ENCODE results near the gene DEFB124. TPM values are rescaled to one million over a fixed set of nuclear protein-coding genes. Genes with fewer than 3 reads are reported as not detected.

The DEFB124 gene
- total RNA-seq, 1 experiment from 2014 or later = not detected

DNA sequence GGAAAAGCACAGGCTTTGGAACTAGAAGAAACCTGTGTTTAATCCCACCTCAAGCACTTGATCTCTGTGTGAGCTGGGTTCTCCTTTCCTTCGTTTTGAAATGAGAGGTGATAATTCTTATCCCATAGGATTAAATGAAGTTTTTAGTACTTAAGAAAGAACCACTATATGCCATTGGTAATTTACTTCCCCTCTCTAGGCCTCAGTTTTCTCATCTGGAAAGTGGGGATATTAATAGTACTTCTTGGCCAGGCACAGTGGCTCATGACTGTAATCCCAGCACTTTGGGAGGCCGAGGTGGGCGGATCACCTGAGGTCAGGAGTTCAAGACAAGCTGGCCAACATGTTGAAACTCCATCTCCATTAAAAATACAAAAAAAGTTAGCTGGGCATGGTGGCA, 14.2 kb upstream of the DEFB124 start:
- in situ Hi-C loops (cut with HindIII; ENCODE audit: low pct_unique_long_range_greater_than_20kb, low sequenced_read_pairs) (no loop called here), intact Hi-C loops (cut with micrococcal nuclease; ENCODE audit: unreplicated experiment) (no loop called here)
- no peaks in the 10 kb centered on the region for H3K9me3 ChIP-seq (ENCODE audit: control insufficient read depth, insufficient read depth, low read depth, low read length)
- DNase-seq (ENCODE audit: low read depth, low spot score) = no peak
- no peak overlapping the region for H3K27ac ChIP-seq (ENCODE audit: low read length)
- no peak for ATAC-seq
- H3K4me3 ChIP-seq (ENCODE audit: low read depth in 2 of 2, low read length in 2 of 2) = no peak overlapping the region
- ChIA-PET CTCF (interaction anchor here (0.6 kb wide), 1 partner anchor 306 kb away, joined by 6 read pairs; no protein-coding TSS in a partner anchor), POLR2A (no interaction called here)
- BruUV-seq (replicated peaks) = no TSS peak
- H3K27me3 ChIP-seq (ENCODE audit: control insufficient read depth, insufficient read depth, low read length) = no peaks in the 10 kb centered on the region
- H3K4me1 ChIP-seq (ENCODE audit: control insufficient read depth, insufficient read depth, low read length) = no peaks in the 10 kb centered on the region
- TF ChIP-seq SIN3A (IDR thresholded peaks at IDR 0.05; ENCODE audit: borderline replicate concordance, insufficient read depth, low read depth, low read length) (no peak), POLR2AphosphoS5 (IDR thresholded peaks at IDR 0.05; ENCODE audit: low read depth, low read length) (no peak), TCF7L2 (IDR thresholded peaks at IDR 0.05; ENCODE audit: low read depth, low read length) (no peak)
- TF ChIP-seq, protein P1, sequence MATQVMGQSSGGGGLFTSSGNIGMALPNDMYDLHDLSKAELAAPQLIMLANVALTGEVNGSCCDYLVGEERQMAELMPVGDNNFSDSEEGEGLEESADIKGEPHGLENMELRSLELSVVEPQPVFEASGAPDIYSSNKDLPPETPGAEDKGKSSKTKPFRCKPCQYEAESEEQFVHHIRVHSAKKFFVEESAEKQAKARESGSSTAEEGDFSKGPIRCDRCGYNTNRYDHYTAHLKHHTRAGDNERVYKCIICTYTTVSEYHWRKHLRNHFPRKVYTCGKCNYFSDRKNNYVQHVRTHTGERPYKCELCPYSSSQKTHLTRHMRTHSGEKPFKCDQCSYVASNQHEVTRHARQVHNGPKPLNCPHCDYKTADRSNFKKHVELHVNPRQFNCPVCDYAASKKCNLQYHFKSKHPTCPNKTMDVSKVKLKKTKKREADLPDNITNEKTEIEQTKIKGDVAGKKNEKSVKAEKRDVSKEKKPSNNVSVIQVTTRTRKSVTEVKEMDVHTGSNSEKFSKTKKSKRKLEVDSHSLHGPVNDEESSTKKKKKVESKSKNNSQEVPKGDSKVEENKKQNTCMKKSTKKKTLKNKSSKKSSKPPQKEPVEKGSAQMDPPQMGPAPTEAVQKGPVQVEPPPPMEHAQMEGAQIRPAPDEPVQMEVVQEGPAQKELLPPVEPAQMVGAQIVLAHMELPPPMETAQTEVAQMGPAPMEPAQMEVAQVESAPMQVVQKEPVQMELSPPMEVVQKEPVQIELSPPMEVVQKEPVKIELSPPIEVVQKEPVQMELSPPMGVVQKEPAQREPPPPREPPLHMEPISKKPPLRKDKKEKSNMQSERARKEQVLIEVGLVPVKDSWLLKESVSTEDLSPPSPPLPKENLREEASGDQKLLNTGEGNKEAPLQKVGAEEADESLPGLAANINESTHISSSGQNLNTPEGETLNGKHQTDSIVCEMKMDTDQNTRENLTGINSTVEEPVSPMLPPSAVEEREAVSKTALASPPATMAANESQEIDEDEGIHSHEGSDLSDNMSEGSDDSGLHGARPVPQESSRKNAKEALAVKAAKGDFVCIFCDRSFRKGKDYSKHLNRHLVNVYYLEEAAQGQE (IDR thresholded peaks at IDR 0.05; ENCODE audit: insufficient read depth in 1 of 2, low read depth in 2 of 2, low read length in 1 of 2) = no peak
- TF ChIP-seq, protein P2, sequence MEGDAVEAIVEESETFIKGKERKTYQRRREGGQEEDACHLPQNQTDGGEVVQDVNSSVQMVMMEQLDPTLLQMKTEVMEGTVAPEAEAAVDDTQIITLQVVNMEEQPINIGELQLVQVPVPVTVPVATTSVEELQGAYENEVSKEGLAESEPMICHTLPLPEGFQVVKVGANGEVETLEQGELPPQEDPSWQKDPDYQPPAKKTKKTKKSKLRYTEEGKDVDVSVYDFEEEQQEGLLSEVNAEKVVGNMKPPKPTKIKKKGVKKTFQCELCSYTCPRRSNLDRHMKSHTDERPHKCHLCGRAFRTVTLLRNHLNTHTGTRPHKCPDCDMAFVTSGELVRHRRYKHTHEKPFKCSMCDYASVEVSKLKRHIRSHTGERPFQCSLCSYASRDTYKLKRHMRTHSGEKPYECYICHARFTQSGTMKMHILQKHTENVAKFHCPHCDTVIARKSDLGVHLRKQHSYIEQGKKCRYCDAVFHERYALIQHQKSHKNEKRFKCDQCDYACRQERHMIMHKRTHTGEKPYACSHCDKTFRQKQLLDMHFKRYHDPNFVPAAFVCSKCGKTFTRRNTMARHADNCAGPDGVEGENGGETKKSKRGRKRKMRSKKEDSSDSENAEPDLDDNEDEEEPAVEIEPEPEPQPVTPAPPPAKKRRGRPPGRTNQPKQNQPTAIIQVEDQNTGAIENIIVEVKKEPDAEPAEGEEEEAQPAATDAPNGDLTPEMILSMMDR (IDR thresholded peaks at IDR 0.05) = no peak
- no peaks in the 10 kb centered on the region for H3K36me3 ChIP-seq (ENCODE audit: control insufficient read depth, insufficient read depth, low read length)

DNA sequence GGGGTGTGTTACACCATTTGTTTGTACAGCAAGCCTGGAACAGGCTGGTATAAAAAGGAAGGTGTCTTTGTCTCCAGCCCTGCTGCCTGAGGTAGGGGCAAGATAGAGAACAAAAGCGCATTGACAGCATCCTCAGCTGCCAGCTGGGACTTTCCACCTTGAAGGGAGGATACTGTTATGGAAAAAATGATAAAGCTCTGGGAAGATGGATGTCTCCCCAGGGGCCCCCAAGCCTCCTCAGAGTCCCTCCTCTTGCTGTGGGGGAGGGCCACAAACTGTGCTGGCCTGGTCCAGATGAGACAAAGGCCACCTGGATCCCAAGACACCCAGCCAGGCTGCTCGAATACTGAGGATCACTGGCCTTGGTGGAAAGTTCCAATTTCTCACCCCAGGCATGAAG, 13.2 kb upstream of the DEFB124 start:
- in situ Hi-C loops (cut with HindIII; ENCODE audit: low pct_unique_long_range_greater_than_20kb, low sequenced_read_pairs) (no loop called here), intact Hi-C loops (cut with micrococcal nuclease; ENCODE audit: unreplicated experiment) (no loop called here)
- no peak overlapping the region for H3K27ac ChIP-seq (ENCODE audit: low read length)
- no peaks in the 10 kb centered on the region for H3K27me3 ChIP-seq (ENCODE audit: control insufficient read depth, insufficient read depth, low read length)
- BruUV-seq (replicated peaks) = no TSS peak
- TF ChIP-seq, protein P2 (IDR thresholded peaks at IDR 0.05) = no peak
- no peak for TF ChIP-seq TCF7L2 (IDR thresholded peaks at IDR 0.05; ENCODE audit: low read depth, low read length)
- no peak for TF ChIP-seq POLR2AphosphoS5 (IDR thresholded peaks at IDR 0.05; ENCODE audit: low read depth, low read length)
- TF ChIP-seq, protein P1 (IDR thresholded peaks at IDR 0.05; ENCODE audit: insufficient read depth in 1 of 2, low read depth in 2 of 2, low read length in 1 of 2) = no peak
- TF ChIP-seq SIN3A (IDR thresholded peaks at IDR 0.05; ENCODE audit: borderline replicate concordance, insufficient read depth, low read depth, low read length) = no peak
- POLR2A ChIA-PET = no interaction called here
- no peaks in the 10 kb centered on the region for H3K36me3 ChIP-seq (ENCODE audit: control insufficient read depth, insufficient read depth, low read length)
- H3K4me3 ChIP-seq (ENCODE audit: low read depth in 2 of 2, low read length in 2 of 2) = no peak overlapping the region
- CTCF ChIA-PET = no interaction called here
- DNase-seq (ENCODE audit: low read depth, low spot score) (no peak), ATAC-seq (no peak; the same call in 1 of the 2 replicates)
- H3K4me1 ChIP-seq (ENCODE audit: control insufficient read depth, insufficient read depth, low read length) = no peaks in the 10 kb centered on the region
- H3K9me3 ChIP-seq (ENCODE audit: control insufficient read depth, insufficient read depth, low read depth, low read length) = no peaks in the 10 kb centered on the region

Data from Panc1 (cell line).